Heart left ventricle (tissue), 16 donors: Measurements from ENCODE around the gene DIABLO. TPM values are rescaled to one million over a fixed set of nuclear protein-coding genes. Genes with fewer than 3 reads are reported as not detected.

Experiments
- ATAC-seq, 4 donors: fragments of 200-7000 bp; cut with Tn5 transposase; one replicate each; pipeline ENCODE4 v1.9.1; 2020 to 2022; ENCODE audit warnings: moderate library complexity in 4 of 4, mild to moderate bottlenecking in 3 of 4, moderate number of reproducible peaks in 1 of 4
- DNase-seq, 5 donors: peaks; one replicate each; pipeline ENCODE4 v3.0.0-alpha.2; 2020
- H3K27ac ChIP-seq, 12 donors: fragments of 200-600 bp; sonication (generic) in 4 of 12; one replicate each; pipeline versions ENCODE4 v1.5.0 to v1.8.0; 2016 to 2022; ENCODE audit warnings: mild to moderate bottlenecking in 2 of 12
- H3K27me3 ChIP-seq, 9 donors: fragments of 200-600 bp; sonication (generic) in 2 of 9; one replicate each; pipeline versions ENCODE4 v1.5.1 to v1.8.0; 2016 to 2022; ENCODE audit warnings: mild to moderate bottlenecking in 3 of 9
- H3K36me3 ChIP-seq, 9 donors: fragments of 200-600 bp; sonication (generic) in 2 of 9; one replicate each; pipeline versions ENCODE4 v1.5.0 to v1.8.0; 2018 to 2022; ENCODE audit warnings: mild to moderate bottlenecking in 2 of 9
- H3K4me1 ChIP-seq, 12 donors: fragments of 200-600 bp; sonication (generic) in 4 of 12; one replicate each; pipeline versions ENCODE4 v1.5.0 to v1.8.0; 2016 to 2022; ENCODE audit warnings: mild to moderate bottlenecking in 3 of 12
- H3K4me3 ChIP-seq, 12 donors: fragments of 200-600 bp; sonication (generic) in 4 of 12; one replicate each; pipeline versions ENCODE4 v1.5.0 to v1.8.0; 2017 to 2022; ENCODE audit warnings: mild to moderate bottlenecking in 9 of 12, moderate library complexity in 4 of 12
- H3K9me3 ChIP-seq, 12 donors: fragments of 200-600 bp; sonication (generic) in 4 of 12; one replicate each; pipeline versions ENCODE4 v1.5.0 to v1.8.0; 2016 to 2022; ENCODE audit warnings: mild to moderate bottlenecking in 1 of 12
- POLR2A ChIP-seq, 2 donors: fragments of 450-650 bp; IDR thresholded peaks; one replicate each; pipeline ENCODE4 v1.6.1; 2017; ENCODE audit warnings: antibody characterized with exemption in 2 of 2, mild to moderate bottlenecking in 2 of 2, moderate library complexity in 2 of 2
- WGBS, 4 donors: extraction: QIAGEN DNeasy Blood & Tissue Kit in 2 of 4; methylation state at CpG; one replicate each; pipeline versions ENCODE4 v1.1.5 to v1.1.7; 2013 to 2018; 5-methylcytosine and 5-hydroxymethylcytosine counted together
- intact Hi-C, 10 donors: fragments of 100-400 bp; cut with DNase I; formaldehyde crosslinking; loops; one replicate each; pipeline versions ENCODE4 v1.11.1 to v1.14.2; 2022
- polyA plus RNA-seq, 2 donors: library from polyadenylated mRNA; stranded (reverse); fragments of 200-250 nt; gene quantifications; one replicate each; pipeline ENCODE4 v1.2.3, GENCODE V29; 2013
- total RNA-seq, 9 donors: library from RNA; depleted of rRNA in 2 of 9; stranded (reverse); fragments of >200 nt in 2 of 9; fragmentation: NEBNext Ultra II Directional in 3 of 9; extraction: Animal tissue kit (Norgen Biotek cat#: 25700) in 3 of 9; gene quantifications; one replicate each; pipeline versions ENCODE4 v1.1.0 to v1.2.4, GENCODE V29; 2016 to 2023
- TF ChIP-seq, protein P1 (sequence below), 12 donors: fragments of 200-600 bp; sonication (generic) in 4 of 12; IDR thresholded peaks; one replicate each; pipeline versions ENCODE4 v1.5.0 to v1.8.0; 2018 to 2022; ENCODE audit warnings: antibody characterized with exemption in 12 of 12, mild to moderate bottlenecking in 5 of 12
- donor health status: ischemic (EF 13 %, LVEDD 7.1; RV severe dilation, severe dysfunction).
- donor health status: healthy with polysubstance abuse.
- donor health status: DM: no; HTN: yes; CAD: no.
- donor health status: DM: no; HTN: no; CAD: no.
- donor health status: ischemic (EF 25% LVEDD 6.9; RV normal size, moderate dysfunction).
- donor health status: ischemic (EF 25% LVEDD 5.7; RV mildly dilated, moderate dysfunction).
- donor health status: healthy.
- donor health status: DM: yes; HTN: yes; CAD: no.
- donor health status: ischemic (EF 35%, LVEDD 5.7; RV mildly dilated, moderate dysfunction).
- donor health status: nonischemic (EF 11% LVEDD 7.7; RV severe dilation, severe dysfunction).
- donor health status: DM: yes; HTN: yes; CAD: no.
- donor health status: PGD.
- donor health status: ischemic (EF 29% LVEDD 5.4; RV normal size, mild dysfunction).
- donor health status: nonischemic (EF 23%, LVEDD 6.1; RV moderate dilation, normal function).

The DIABLO gene
- total and polyA plus RNA-seq, 11 donors, result 26.4 to 72.6 (median 34.8) TPM

DNA sequence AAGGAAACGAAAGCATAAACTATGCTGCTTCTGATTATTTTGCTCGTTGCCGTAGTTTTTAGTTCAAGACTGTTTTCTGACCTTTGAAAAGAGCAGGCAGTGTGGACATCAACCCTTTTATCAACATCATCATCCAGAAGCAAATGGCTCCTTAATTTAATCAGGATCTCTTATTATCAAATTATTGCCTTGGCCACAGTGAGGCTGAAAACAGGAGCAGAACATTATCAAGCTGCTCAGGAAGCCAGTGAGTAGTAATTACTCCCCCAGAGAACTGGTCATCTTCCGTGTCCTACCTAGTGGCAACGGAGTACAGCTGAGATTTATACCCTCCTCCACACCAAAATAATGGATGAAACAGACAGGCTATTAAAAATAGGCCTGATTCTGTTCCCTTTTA is 2.2 kb upstream of the DIABLO start:
- ATAC-seq, result no peak
- 86 to 96% (median 90%) methylated on average over 5 of the region's 5 CpGs for WGBS, 4 donors
- intact Hi-C loops, result loop anchor here in 1 of 10 donors (10.0 kb wide), 1 partner anchor 527 kb away; the partner anchor contains the start of gene DENR
- Histone ChIP-seq H3K4me3 (no peak overlapping the region), H3K36me3 (peaks cover 0 to 63% (median 48%) of the 10 kb centered on the region in 9 donors), H3K27me3 (no peaks in the 10 kb centered on the region), H3K9me3 (no peaks in the 10 kb centered on the region), H3K27ac (no peak overlapping the region), H3K4me1 (peaks cover 6 to 34% (median 25%) of the 10 kb centered on the region in 12 donors)
- TF ChIP-seq, protein P1, sequence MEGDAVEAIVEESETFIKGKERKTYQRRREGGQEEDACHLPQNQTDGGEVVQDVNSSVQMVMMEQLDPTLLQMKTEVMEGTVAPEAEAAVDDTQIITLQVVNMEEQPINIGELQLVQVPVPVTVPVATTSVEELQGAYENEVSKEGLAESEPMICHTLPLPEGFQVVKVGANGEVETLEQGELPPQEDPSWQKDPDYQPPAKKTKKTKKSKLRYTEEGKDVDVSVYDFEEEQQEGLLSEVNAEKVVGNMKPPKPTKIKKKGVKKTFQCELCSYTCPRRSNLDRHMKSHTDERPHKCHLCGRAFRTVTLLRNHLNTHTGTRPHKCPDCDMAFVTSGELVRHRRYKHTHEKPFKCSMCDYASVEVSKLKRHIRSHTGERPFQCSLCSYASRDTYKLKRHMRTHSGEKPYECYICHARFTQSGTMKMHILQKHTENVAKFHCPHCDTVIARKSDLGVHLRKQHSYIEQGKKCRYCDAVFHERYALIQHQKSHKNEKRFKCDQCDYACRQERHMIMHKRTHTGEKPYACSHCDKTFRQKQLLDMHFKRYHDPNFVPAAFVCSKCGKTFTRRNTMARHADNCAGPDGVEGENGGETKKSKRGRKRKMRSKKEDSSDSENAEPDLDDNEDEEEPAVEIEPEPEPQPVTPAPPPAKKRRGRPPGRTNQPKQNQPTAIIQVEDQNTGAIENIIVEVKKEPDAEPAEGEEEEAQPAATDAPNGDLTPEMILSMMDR (IDR thresholded peaks at IDR 0.05), result no peak
- TF ChIP-seq POLR2A (IDR thresholded peaks at IDR 0.05), result no peak
- DNase-seq, result no peak

DNA sequence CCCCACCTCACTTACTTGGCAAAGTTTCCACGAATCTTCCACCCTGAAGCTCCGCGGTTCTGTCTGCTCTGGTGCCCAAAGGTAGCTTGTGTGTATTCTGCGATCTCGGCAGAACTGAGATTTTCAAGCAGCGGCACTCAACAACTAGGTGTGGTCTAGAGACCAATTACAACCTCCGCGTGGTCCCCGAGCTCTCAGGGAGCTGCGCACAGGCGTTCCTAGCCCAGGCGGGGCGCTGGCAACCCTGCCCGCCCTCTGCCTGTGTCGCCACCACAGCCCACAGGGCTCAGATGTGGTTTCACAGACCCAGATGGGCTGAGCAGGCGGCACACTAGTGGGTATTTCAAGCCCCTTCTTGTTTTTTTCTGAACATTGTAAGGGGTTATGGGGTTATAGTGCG is 1.5 kb upstream of the DIABLO start:
- intact Hi-C loops, result loop anchor here in 1 of 10 donors (2.0 to 10.0 kb wide), 2 partner anchors 39 to 527 kb away; partner anchors contain the start of genes DENR and VPS33A
- ATAC-seq (no peak), DNase-seq (peak in 1 of 5 donors; percentile 61)
- WGBS, 4 donors, result 89 to 96% (median 93%) methylated on average over 17 of the region's 17 CpGs
- Histone ChIP-seq H3K4me3 (peak overlapping the region in 1 of 12 donors; percentile 91), H3K36me3 (peaks cover 0 to 63% (median 48%) of the 10 kb centered on the region in 9 donors), H3K27me3 (no peaks in the 10 kb centered on the region), H3K4me1 (peaks cover 6 to 34% (median 26%) of the 10 kb centered on the region in 12 donors), H3K9me3 (no peaks in the 10 kb centered on the region), H3K27ac (peak overlapping the region in 1 of 12 donors; percentile 28)
- TF ChIP-seq, protein P1 (IDR thresholded peaks at IDR 0.05), result no peak
- no peak for TF ChIP-seq POLR2A (IDR thresholded peaks at IDR 0.05)

DNA sequence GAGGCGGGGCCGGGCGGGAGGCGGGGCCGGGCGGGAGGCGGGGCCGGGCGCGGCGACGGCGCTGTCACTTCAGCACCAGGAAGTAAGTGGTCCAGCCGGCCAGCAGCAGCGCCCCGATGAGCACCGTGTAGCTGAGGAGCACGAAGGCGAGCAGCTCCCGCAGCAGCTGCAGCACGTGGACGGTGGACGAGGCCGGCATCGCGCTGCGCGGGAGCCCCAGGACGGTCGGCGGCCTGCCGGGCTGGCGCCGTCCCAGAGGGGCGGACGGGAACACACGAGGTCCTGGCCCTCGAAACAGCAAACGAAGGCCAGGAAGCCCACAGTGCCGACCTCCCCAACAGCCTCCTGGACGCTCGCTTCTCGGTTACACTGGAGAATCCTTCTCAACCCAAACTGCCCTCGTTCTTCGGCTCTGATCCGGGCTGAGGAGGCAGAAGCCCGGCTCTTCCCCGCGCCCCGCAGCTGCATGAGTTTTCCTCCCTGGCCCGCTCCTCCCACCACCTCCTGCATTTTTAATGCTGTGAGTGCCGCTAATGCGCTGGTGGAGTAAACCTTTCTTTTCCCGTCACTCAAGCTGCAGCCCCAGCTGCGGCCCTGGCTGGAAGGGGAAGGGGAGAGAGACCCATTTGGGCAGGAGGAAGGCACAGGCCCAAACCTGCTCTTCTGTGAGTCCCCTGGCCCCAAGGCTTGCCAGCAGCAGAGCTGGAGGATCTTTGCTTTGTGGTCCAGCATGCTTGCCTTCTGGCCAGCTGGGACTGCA is 694 bp upstream of the DIABLO start:
- peak overlapping the region in 3 of 12 donors; percentile 18 to 75 (median 34) for H3K27ac ChIP-seq
- intact Hi-C loops, result loop anchor here in 1 of 10 donors (2.0 to 10.0 kb wide), 2 partner anchors 40 to 528 kb away; partner anchors contain the start of genes DENR and VPS33A
- DNase-seq, result no peak
- peaks cover 0 to 63% (median 48%) of the 10 kb centered on the region in 9 donors for H3K36me3 ChIP-seq
- no peaks in the 10 kb centered on the region for H3K27me3 ChIP-seq
- peaks cover 6 to 34% (median 26%) of the 10 kb centered on the region in 12 donors for H3K4me1 ChIP-seq
- peak overlapping the region in 11 of 12 donors; percentile 25 to 99 (median 91) for H3K4me3 ChIP-seq
- no peak for TF ChIP-seq POLR2A (IDR thresholded peaks at IDR 0.05)
- TF ChIP-seq, protein P1 (IDR thresholded peaks at IDR 0.05), result no peak
- WGBS, 4 donors, result 6 to 11% (median 8%) methylated on average over 46 to 55 of the region's 55 CpGs
- no peak for ATAC-seq
- no peaks in the 10 kb centered on the region for H3K9me3 ChIP-seq

DNA sequence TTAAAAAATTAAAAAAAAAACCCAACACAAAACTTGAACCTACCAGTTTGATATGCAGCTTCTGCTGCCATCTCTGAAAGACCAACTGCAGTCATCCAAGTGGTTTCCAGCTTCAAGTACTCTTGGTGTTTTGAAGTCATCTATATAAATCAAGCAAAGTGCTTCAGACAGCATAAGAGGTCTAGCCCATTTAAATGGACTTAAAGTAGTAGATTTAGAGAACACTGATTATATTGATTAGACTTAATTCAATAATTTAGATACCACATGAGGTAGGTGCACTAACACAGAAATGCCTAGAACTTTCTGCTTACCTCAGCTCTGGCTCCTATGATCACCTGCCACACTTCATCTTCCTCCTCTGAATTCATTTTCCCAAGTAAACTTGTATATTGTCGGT is 9.4 kb downstream of the DIABLO start:
- Histone ChIP-seq H3K36me3 (peaks cover 5 to 100% (median 96%) of the 10 kb centered on the region in 9 donors), H3K4me1 (no peaks in the 10 kb centered on the region), H3K27me3 (no peaks in the 10 kb centered on the region), H3K27ac (no peak overlapping the region), H3K9me3 (no peaks in the 10 kb centered on the region), H3K4me3 (no peak overlapping the region)
- DNase-seq (no peak), ATAC-seq (no peak)
- TF ChIP-seq, protein P1 (IDR thresholded peaks at IDR 0.05), result no peak
- TF ChIP-seq POLR2A (IDR thresholded peaks at IDR 0.05), result no peak
- intact Hi-C loops, result loop anchor here in 1 of 10 donors (10.0 kb wide), 1 partner anchor 172 kb away; no protein-coding TSS in a partner anchor
- WGBS, 4 donors, result 92 to 100% (median 98%) methylated on average over 1 of the region's 1 CpG
